Duodenal mucosa (tissue), 2 donors: ENCODE data around the gene CHM.
"Not testable (repeated sequence)": the region's sequence is repeated elsewhere in the genome, so short reads cannot be mapped to it uniquely, and the experiment has no call there.

ENCODE experiments used
- H3K27ac ChIP-seq: one replicate; pipeline ENCODE4 v1.7.0; 2013; ENCODE audit warnings: low read depth, low read length
- H3K27me3 ChIP-seq, 2 donors: one replicate each; pipeline ENCODE4 v1.7.0; 2013; ENCODE audit warnings: low read length in 2 of 2, control low read depth in 1 of 2; ENCODE audit not compliant: insufficient read depth in 2 of 2, control insufficient read depth in 1 of 2
- H3K36me3 ChIP-seq, 2 donors: one replicate each; pipeline ENCODE4 v1.7.0; 2013; ENCODE audit warnings: low read length in 2 of 2, control low read depth in 1 of 2; ENCODE audit not compliant: insufficient read depth in 2 of 2, control insufficient read depth in 1 of 2
- H3K4me1 ChIP-seq, 2 donors: one replicate each; pipeline ENCODE4 v1.7.0; 2013; ENCODE audit warnings: low read length in 2 of 2, control low read depth in 1 of 2; ENCODE audit not compliant: insufficient read depth in 2 of 2, control insufficient read depth in 1 of 2
- H3K4me3 ChIP-seq, 2 donors: one replicate each; pipeline ENCODE4 v1.7.0; 2013; ENCODE audit warnings: low read length in 2 of 2, low read depth in 1 of 2
- H3K9ac ChIP-seq, 2 donors: one replicate each; pipeline ENCODE4 v1.7.0; 2013; ENCODE audit warnings: low read length in 2 of 2, low read depth in 1 of 2
- H3K9me3 ChIP-seq, 2 donors: one replicate each; pipeline ENCODE4 v1.7.0; 2013; ENCODE audit warnings: low read length in 2 of 2, control low read depth in 1 of 2; ENCODE audit not compliant: control insufficient read depth in 1 of 2

Gene CHM

GRCh38 chrX:85964744-85965143 is 82.6 kb downstream of the CHM start:
- no peak overlapping the region for H3K9ac ChIP-seq
- H3K4me1 ChIP-seq = no peaks in the 10 kb centered on the region
- H3K27me3 ChIP-seq = no peaks in the 10 kb centered on the region
- H3K27ac ChIP-seq = no peak overlapping the region
- H3K4me3 ChIP-seq = no peak overlapping the region
- H3K9me3 ChIP-seq = no peaks in the 10 kb centered on the region
- H3K36me3 ChIP-seq = no peaks in the 10 kb centered on the region

DNA sequence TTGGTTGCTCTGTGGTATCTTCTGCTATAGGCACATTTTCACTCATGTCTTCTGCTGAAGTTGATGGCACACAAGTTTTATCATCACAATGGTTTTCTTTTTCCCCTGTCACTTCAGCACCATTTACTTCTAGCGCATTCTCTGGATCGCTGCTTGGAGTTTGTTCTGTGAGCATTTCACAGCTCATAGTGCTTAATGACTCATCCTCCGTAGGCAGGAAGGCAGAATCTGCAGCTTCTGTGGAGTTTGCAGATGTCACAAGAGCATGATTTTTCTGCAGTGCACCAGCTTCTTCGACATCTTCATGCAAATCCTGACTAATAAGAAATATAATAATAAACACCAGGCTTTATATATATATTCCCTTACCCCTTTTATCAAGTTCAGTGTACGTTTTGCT is 83.6 kb downstream of the CHM start:
- H3K9ac ChIP-seq = no peak overlapping the region
- no peaks in the 10 kb centered on the region for H3K4me1 ChIP-seq
- no peak overlapping the region for H3K27ac ChIP-seq
- no peaks in the 10 kb centered on the region for H3K27me3 ChIP-seq
- no peaks in the 10 kb centered on the region for H3K9me3 ChIP-seq
- H3K4me3 ChIP-seq = no peak overlapping the region
- H3K36me3 ChIP-seq = no peaks in the 10 kb centered on the region

DNA sequence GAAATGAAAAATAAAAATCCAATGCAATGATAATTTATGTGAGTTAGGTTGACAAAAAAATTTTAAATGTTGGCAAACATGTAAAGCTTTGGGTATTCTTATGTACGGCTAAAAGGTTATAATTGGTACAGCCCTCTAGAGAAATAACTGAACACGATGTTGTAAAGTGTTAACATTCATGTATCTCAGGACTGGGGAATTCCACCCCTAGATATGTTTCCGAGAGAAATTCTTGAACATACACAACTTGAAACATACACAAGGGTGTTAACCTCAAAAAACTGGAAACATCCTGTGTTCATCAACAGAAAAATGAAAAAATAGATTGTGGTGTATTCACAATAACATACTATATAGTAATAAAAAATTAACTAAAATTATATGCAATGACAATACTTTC is 91.8 kb downstream of the CHM start:
- no peaks in the 10 kb centered on the region for H3K27me3 ChIP-seq
- H3K36me3 ChIP-seq = peaks cover 0 to 4% of the 10 kb centered on the region in 2 donors
- H3K4me1 ChIP-seq = no peaks in the 10 kb centered on the region
- H3K27ac ChIP-seq = no peak overlapping the region
- no peaks in the 10 kb centered on the region for H3K9me3 ChIP-seq
- no peak overlapping the region for H3K9ac ChIP-seq
- no peak overlapping the region for H3K4me3 ChIP-seq

GRCh38 chrX:85944751-85945150 is 102.6 kb downstream of the CHM start:
- H3K27me3 ChIP-seq, H3K27ac ChIP-seq, H3K4me3 ChIP-seq, H3K4me1 ChIP-seq, H3K9ac ChIP-seq: not testable (repeated sequence)
- Histone ChIP-seq H3K9me3 (peaks cover 7 to 13% of the 10 kb centered on the region in 2 donors), H3K36me3 (peaks cover 0 to 14% of the 10 kb centered on the region in 2 donors)

DNA sequence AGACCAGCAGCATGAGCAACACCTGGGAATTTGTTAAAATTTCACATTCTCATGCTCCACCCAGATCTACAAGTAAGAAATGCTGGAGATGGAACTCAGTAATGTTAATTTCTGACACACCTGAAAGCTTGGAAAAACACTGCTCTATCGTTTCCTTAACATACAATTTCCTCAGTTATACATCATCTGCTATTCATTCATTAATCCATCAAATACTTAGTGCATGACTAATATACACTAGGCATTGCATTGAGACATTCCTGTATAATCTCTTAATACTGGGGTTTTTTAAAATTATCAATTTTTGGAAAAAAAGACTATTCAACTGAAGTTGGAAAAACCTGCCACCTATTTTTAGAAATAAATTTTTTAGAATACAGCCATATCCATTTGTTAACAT is 106.1 kb downstream of the CHM start:
- H3K4me1 ChIP-seq = no peaks in the 10 kb centered on the region
- H3K9ac ChIP-seq = no peak overlapping the region
- H3K4me3 ChIP-seq = no peak overlapping the region
- H3K27ac ChIP-seq = no peak overlapping the region
- H3K36me3 ChIP-seq = peaks cover 0 to 7% of the 10 kb centered on the region in 2 donors
- no peaks in the 10 kb centered on the region for H3K27me3 ChIP-seq
- peaks cover 6 to 9% of the 10 kb centered on the region in 2 donors for H3K9me3 ChIP-seq

DNA sequence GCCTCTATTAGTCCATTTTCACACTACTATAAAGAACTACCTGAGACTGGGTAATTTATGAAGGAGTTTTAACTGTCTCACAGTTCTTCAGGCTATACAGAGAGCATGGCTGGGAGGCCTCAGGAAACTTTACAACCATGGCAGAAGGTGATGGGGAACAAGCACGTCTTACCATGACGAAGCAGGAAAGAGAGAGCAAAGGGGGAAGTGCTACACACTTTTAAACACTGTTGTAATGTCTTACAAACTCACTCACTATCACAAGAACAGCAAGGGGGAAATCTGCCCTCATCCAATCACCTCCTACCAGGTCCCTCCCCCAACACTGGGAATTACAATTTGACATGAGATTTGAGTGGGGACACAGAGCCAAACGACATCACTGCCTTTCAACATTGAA is 107.4 kb downstream of the CHM start:
- H3K27ac ChIP-seq, H3K9ac ChIP-seq, H3K9me3 ChIP-seq: not testable (repeated sequence)

GRCh38 chrX:85934399-85934798 is 113.0 kb downstream of the CHM start:
- not testable (repeated sequence) for H3K36me3 ChIP-seq, H3K9ac ChIP-seq, H3K27ac ChIP-seq, H3K9me3 ChIP-seq, H3K4me1 ChIP-seq, H3K4me3 ChIP-seq, H3K27me3 ChIP-seq

More for the DNA sequence above, 107.4 kb downstream of the CHM start:
- H3K4me1 ChIP-seq, H3K4me3 ChIP-seq, H3K36me3 ChIP-seq, H3K27me3 ChIP-seq: not testable (repeated sequence)

DNA sequence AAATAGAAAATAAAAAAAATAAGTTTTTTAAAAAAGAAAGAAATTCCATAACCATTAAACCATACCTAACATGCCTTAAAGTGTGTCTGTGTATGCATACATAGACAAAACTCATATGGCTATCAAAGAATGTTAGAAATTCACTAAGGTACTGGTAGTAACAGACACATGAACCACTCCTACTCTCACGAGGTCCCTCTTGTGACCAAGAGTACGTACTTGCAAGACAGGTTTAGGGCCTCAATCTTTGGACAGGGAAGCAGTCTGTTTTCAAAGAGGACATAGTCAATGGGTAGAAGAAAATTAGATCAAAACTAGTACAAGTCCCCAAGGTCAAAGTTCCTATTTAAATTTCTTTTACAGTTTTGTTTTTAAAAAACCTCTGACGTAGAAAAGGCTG is 117.3 kb downstream of the CHM start:
- H3K9me3 ChIP-seq = no peaks in the 10 kb centered on the region
- H3K27me3 ChIP-seq = no peaks in the 10 kb centered on the region
- no peaks in the 10 kb centered on the region for H3K4me1 ChIP-seq
- H3K27ac ChIP-seq = no peak overlapping the region
- no peak overlapping the region for H3K4me3 ChIP-seq
- no peaks in the 10 kb centered on the region for H3K36me3 ChIP-seq
- H3K9ac ChIP-seq = no peak overlapping the region

- Histone ChIP-seq H3K4me3 (no peak overlapping the region), H3K27me3 (no peaks in the 10 kb centered on the region), H3K9me3 (no peaks in the 10 kb centered on the region), H3K9ac (no peak overlapping the region), H3K4me1 (no peaks in the 10 kb centered on the region), H3K27ac (no peak overlapping the region), H3K36me3 (no peaks in the 10 kb centered on the region)
These were observed 118.8 kb downstream of the CHM start for GRCh38 chrX:85928606-85929005.

DNA sequence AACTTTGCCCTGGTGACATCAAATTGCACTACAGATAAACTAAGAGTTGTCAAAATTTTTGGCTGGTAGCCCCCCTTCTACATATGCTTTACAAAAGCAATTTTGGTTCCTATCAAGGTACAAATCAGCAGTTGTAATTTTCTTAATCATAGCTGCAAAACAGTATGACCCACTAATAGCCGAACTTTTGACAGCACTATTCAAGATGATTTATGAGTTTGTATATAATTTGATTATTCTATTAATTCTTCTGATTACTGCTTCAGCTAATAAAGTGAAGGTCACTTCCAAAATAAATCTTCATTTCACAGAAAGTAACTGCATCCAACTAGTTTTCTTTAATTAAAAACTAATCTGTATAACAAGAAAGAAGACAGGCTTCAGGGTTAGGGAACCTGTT is 119.6 kb downstream of the CHM start:
- H3K4me1 ChIP-seq = no peaks in the 10 kb centered on the region
- H3K9ac ChIP-seq = no peak overlapping the region
- no peaks in the 10 kb centered on the region for H3K9me3 ChIP-seq
- no peaks in the 10 kb centered on the region for H3K36me3 ChIP-seq
- no peaks in the 10 kb centered on the region for H3K27me3 ChIP-seq
- no peak overlapping the region for H3K4me3 ChIP-seq
- H3K27ac ChIP-seq = no peak overlapping the region

DNA sequence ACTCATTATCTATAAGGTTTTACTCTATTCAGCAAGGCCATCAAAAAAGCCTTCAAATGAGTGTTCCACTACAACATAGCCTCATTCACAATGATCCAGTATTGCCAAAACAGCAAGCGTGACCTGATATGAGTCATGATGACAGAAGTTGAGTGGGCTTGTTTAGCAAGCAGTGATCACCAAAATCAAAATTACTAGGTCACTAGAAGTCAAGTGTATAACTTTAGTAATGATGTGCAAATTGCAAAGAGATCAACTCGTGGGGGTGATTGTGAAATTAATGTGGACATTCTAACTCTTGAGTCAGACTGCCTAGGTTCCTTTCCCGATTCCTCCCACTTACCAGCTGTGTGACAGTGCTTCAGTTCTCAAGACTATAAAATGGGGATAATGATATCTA is 124.5 kb downstream of the CHM start:
- H3K4me3 ChIP-seq = no peak overlapping the region
- no peak overlapping the region for H3K27ac ChIP-seq
- H3K9me3 ChIP-seq = no peaks in the 10 kb centered on the region
- H3K36me3 ChIP-seq = no peaks in the 10 kb centered on the region
- H3K4me1 ChIP-seq = no peaks in the 10 kb centered on the region
- no peak overlapping the region for H3K9ac ChIP-seq
- no peaks in the 10 kb centered on the region for H3K27me3 ChIP-seq
